GM12864 (cell line): ENCODE data around the gene DTX4.

Source experiments
- DNase-seq: peaks from one replicate; pipeline ENCODE4 v3.0.0-alpha.2; 2011; ENCODE audit warnings: low read depth
- H3K4me3 ChIP-seq: 2 replicates; pipeline ENCODE4 v1.5.1; 2011; ENCODE audit warnings: mild to moderate bottlenecking, low read depth, low read length, control low read depth
- CTCF ChIP-seq: IDR thresholded peaks from 2 replicates; pipeline ENCODE4 v1.5.1; 2011; ENCODE audit warnings: low read depth, mild to moderate bottlenecking, moderate library complexity, low read length, control low read depth, inconsistent platforms; ENCODE audit errors: missing control alignments

DTX4 gene

GRCh38 chr11:59173964-59174663 is 2.2 kb downstream of the DTX4 start:
- no peak for DNase-seq
- TF ChIP-seq CTCF: no peak
- peak overlapping the region; percentile 79 for H3K4me3 ChIP-seq

GRCh38 chr11:59174664-59175033 is 2.7 kb downstream of the DTX4 start:
- no peak overlapping the region for H3K4me3 ChIP-seq
- DNase-seq: no peak
- TF ChIP-seq CTCF: no peak

GRCh38 chr11:59175091-59175501 is 3.2 kb downstream of the DTX4 start:
- H3K4me3 ChIP-seq: no peak overlapping the region
- no peak for TF ChIP-seq CTCF

GRCh38 chr11:59176330-59176729 is 4.4 kb downstream of the DTX4 start:
- no peak for DNase-seq
- TF ChIP-seq CTCF: no peak
- no peak overlapping the region for H3K4me3 ChIP-seq

More at GRCh38 chr11:59175091-59175501, 3.2 kb downstream of the DTX4 start:
- no peak for DNase-seq

GRCh38 chr11:59178402-59178801 is 6.5 kb downstream of the DTX4 start:
- no peak for TF ChIP-seq CTCF
- DNase-seq: no peak

GRCh38 chr11:59179121-59179520 is 7.2 kb downstream of the DTX4 start:
- no peak for TF ChIP-seq CTCF
- no peak overlapping the region for H3K4me3 ChIP-seq
- DNase-seq: no peak

More at GRCh38 chr11:59178402-59178801, 6.5 kb downstream of the DTX4 start:
- H3K4me3 ChIP-seq: no peak overlapping the region

GRCh38 chr11:59180168-59180776 is 8.3 kb downstream of the DTX4 start:
- no peak for TF ChIP-seq CTCF
- DNase-seq: no peak
- no peak overlapping the region for H3K4me3 ChIP-seq
